Measurements from ENCODE around the gene CBY1.
A peak's percentile ranks its signal among the peaks of the same experiment; 100 is the strongest.

Gene CBY1

DNA sequence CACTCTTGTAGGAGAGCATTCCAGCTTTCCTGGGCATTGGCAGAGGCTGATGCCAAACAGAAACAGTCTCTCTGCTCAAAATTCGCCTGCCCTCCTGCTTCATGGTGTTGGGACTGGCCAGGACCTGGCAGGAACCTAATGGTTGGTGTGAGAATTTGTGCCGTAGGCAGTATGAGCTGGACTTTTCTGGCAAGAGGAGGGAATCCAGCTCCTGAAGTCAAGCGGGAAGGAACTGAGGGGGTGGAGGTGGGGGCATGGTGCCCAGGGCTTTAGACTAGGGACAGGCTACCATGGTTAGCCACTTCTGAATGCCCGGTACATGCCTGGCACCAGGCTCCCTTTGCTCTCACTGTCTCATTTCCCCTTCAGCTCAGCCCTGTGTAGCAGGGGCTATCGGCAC lies 18.4 kb downstream of the CBY1 start:
- TF ChIP-seq, protein P1, sequence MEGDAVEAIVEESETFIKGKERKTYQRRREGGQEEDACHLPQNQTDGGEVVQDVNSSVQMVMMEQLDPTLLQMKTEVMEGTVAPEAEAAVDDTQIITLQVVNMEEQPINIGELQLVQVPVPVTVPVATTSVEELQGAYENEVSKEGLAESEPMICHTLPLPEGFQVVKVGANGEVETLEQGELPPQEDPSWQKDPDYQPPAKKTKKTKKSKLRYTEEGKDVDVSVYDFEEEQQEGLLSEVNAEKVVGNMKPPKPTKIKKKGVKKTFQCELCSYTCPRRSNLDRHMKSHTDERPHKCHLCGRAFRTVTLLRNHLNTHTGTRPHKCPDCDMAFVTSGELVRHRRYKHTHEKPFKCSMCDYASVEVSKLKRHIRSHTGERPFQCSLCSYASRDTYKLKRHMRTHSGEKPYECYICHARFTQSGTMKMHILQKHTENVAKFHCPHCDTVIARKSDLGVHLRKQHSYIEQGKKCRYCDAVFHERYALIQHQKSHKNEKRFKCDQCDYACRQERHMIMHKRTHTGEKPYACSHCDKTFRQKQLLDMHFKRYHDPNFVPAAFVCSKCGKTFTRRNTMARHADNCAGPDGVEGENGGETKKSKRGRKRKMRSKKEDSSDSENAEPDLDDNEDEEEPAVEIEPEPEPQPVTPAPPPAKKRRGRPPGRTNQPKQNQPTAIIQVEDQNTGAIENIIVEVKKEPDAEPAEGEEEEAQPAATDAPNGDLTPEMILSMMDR (conservative IDR thresholded peaks at IDR 0.05; ENCODE audit: low read depth) = no peak
- POLR2A ChIA-PET (ENCODE audit: low non-redundant PET) = no interaction called here
- DNase-seq (ENCODE audit: low spot score) = no peak
- peak overlapping the region; percentile 60 for H3K27ac ChIP-seq
- CTCF ChIA-PET = interaction anchor here (0.6 kb wide), 2 partner anchors 18 to 44 kb away, joined by 3 read pairs; partner anchors contain the start of gene CBY1

DNA sequence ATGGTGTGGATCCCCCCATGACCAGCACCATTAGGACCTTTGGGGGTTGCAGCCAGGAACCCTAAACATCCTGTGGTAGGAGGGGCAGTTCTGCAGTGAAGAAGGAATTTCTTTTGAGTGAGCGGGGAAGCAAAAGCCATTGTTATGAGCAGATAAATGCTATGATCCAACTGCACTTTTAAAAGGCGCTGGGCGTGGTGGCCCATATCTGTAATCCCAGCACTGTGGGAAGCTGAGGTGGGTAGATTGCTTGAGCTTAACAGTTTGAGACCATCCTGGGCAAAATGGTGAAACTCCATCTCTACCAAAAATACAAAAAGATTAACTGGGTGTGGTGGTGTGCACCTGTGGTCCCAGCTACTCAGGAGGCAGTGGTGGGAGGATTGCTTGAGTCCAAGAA lies 19.4 kb downstream of the CBY1 start:
- DNase-seq (ENCODE audit: low spot score) = no peak
- CTCF ChIA-PET = no interaction called here
- POLR2A ChIA-PET (ENCODE audit: low non-redundant PET) = no interaction called here
- TF ChIP-seq, protein P1 (conservative IDR thresholded peaks at IDR 0.05; ENCODE audit: low read depth) = no peak
- H3K27ac ChIP-seq = no peak overlapping the region; the same call in 1 of the 2 replicates

DNA sequence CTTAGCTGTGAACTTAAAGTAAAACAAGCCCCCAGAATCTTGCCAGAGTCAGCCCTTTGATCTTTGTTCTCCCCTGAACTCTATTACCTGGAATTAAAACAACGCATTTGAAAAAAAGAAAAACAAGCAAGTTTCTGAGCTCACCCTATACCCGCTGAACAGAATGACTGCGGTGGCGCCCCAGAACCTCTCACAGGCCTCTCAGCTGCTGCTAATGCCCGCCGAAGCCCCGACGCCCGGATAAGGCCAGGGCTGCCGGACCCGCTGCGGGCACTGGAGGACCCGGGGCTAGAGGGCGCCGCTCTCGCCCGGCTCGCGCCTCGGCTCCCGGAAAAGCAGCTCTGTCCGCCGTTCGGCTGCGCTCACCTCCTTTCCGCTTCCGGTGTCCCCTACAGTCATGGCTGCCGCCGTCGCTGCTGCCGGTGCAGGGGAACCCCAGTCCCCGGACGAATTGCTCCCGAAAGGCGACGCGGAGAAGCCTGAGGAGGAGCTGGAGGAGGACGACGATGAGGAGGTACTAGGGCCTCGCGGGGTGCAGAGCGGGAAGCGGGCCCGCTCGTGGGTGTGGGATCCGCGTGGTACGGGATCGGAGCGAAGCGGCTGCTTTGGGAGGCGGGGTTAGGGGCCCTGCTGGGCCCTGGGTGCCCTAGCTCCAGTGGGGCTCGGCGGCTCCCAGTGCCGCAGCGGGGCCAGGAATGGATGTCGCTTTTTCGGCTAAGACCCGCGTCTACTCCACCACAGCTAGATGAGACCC lies 25.3 kb downstream of the CBY1 start, which contains the start of gene TOMM22:
Gene TOMM22, plus strand, starts transcription at position 376 of the 754 bp plus-strand sequence. Its CDS starts 22 bp downstream, at position 398.
- ChIA-PET CTCF (interaction anchor here (0.5 to 1.2 kb wide), 3 partner anchors 17 to 883 kb away, joined by 3 to 7 read pairs (median 7); no protein-coding TSS in a partner anchor), POLR2A (ENCODE audit: low non-redundant PET) (interaction anchor here (0.6 to 1.1 kb wide), 2 partner anchors 18 to 1280 kb away, joined by 4 to 5 read pairs; no protein-coding TSS in a partner anchor)
- TF ChIP-seq, protein P1 (conservative IDR thresholded peaks at IDR 0.05; ENCODE audit: low read depth) = peak; percentile 90
- peak; percentile 83 for DNase-seq (ENCODE audit: low spot score)
- H3K27ac ChIP-seq = peak within 1 kb of the TSS; percentile 72

DNA sequence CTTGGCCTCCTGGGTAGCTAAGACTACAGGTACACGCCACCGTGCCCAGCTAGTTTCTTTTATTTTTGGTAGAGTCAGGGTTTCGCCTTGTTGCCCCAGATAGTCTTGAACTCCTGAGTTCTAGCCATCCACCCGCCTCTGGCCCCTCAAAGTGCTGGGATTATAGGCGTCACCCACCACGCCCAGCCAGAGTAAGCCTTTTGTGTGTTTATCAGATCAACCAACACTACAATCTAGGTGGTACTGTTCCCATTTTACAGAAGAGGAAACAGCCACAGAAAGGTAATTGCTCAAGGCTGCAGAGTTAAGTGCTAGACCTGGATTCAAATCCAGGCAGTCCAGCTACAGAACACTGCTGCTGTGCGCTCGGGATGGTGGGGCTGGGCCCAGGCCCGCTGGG lies 28.5 kb downstream of the CBY1 start:
- ChIA-PET POLR2A (ENCODE audit: low non-redundant PET) (interaction anchor here (0.7 kb wide), 1 partner anchor 613 kb away, joined by 11 read pairs; no protein-coding TSS in a partner anchor), CTCF (no interaction called here)
- TF ChIP-seq, protein P1 (conservative IDR thresholded peaks at IDR 0.05; ENCODE audit: low read depth) = no peak
- H3K27ac ChIP-seq = no peak overlapping the region; the same call in 1 of the 2 replicates
- DNase-seq (ENCODE audit: low spot score) = no peak

DNA sequence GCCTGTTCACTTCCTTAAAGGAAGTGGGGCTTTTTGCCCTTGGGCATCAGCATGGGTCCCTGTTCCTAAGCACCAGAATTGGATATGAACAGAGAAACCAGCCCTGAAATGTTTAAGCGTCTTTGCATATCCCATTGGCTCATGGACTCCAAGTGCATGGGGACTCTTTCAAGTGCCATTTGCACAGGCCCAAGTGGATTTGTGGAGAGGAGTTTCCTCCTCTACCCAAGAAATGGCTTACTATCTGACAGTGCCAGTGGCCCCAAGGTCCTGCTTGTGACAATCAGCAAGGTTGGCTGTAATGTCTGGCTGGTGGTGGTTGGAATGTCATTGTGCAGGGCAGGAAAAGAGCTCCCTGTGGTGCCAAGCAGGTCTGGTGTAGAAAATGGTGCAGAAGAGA lies 29.3 kb downstream of the CBY1 start:
- POLR2A ChIA-PET (ENCODE audit: low non-redundant PET) = no interaction called here
- peak overlapping the region; percentile 31; the same call in 1 of the 2 replicates for H3K27ac ChIP-seq
- TF ChIP-seq, protein P1 (conservative IDR thresholded peaks at IDR 0.05; ENCODE audit: low read depth) = no peak
- no peak for DNase-seq (ENCODE audit: low spot score)
- CTCF ChIA-PET = no interaction called here

DNA sequence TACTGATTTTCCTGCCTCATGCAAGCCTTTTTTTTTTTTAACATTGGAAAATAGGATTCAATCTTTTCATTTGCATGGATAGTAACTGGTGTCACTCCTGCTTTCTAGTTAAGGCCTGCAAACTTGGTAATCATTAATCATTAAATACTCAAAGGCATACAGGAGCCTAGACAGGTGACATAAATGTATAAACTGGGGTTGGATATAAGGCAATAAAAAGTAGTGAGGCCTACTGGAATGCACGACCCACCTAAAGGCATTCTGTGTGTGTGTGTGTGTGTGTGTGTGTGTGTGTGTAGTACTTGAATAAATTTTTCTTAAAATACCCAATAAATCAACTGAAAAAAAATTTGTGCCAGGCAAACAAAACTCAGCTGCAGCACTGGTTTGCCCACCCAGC lies 33.2 kb downstream of the CBY1 start:
- H3K27ac ChIP-seq = no peak overlapping the region
- ChIA-PET CTCF (no interaction called here), POLR2A (ENCODE audit: low non-redundant PET) (no interaction called here)
- TF ChIP-seq, protein P1 (conservative IDR thresholded peaks at IDR 0.05; ENCODE audit: low read depth) = no peak
- DNase-seq (ENCODE audit: low spot score) = no peak

All from RWPE1 (cell line).